ENCODE results near the gene PLD6.
"Not testable (repeated sequence)": the region's sequence is repeated elsewhere in the genome, so short reads cannot be mapped to it uniquely, and the experiment has no call there.

PLD6 gene

DNA sequence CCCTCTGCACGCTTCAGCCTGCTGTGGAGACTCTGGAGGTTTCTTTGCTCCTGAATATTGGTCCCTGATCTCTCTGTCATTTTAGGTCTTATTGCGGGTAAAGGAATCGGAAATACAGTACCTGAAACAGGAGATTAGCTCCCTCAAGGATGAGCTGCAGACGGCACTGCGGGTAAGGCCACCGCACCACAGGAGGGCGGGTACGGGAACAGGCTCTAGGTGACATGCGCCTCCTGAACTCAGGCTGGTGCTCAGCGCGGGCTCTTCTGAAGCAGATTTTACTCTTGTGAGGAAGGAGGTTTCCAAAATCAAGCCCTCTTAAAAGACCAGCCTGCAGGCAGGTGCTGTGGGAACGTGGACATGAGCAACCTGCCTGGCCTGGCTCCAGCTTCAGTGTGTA, 29.8 kb downstream of the PLD6 start:
- DNase-seq (ENCODE audit: low spot score): no peak

DNA sequence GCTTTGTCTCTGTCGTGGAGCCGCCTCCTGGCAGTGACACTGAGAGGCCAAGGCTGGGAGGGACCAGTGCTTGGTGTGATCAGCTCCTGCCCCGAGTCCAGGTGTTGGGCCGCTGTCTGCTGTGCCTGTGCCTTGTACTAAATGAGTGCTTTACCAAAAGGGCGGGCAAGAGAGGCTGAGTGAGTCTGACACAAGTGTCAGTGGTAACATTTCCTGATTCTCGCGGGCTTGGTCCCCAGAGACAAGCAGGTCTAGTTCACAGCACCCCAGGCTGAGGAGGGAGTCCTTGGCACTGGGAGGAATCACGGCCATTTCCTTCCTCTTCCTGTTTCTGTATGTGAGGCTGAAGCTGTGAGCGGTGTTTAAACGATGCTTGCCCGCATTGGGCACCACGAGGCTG, 30.2 kb downstream of the PLD6 start:
- DNase-seq (ENCODE audit: low spot score): no peak

GRCh38 chr17:17175340-17175739, 30.8 kb downstream of the PLD6 start:
- DNase-seq (ENCODE audit: low spot score): no peak

DNA sequence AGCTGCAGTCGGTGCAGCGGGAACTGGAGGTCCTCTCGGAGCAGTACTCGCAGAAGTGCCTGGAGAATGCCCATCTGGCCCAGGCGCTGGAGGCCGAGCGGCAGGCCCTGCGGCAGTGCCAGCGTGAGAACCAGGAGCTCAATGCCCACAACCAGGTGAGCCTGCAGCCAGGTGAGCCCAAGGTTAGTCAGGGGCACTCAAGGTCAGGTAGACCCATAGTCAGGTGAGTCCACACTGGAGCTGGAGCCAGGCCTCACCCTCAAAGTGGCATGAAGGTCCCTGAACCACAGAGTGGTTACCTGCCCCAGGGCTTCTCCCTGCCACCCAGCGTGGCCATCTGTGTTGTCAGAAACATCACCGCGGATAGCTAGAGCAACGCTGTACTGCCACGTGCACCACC, 32.2 kb downstream of the PLD6 start:
- DNase-seq (ENCODE audit: low spot score): no peak

DNA sequence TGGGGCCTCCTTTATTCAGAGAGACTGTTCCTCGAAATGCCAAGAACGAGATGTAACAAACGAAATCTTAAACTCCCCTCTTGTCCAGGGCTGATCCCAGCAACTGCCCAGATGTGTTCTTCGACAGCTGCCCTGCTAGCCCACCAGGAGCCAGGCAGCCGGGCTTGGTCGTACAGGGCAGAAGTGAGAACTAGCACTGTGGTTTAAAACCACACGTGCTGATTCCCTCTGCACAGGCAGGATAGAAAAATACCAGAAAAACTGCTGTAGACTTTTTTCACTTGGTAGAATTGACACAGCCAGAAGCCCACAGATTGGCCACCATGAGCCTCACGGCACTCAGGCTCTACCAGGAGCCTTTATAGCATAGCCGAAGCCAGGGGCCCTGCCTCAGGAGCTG, 33.1 kb downstream of the PLD6 start:
- no peak for DNase-seq (ENCODE audit: low spot score)

GRCh38 chr17:17172001-17172939, 33.9 kb downstream of the PLD6 start:
- DNase-seq (ENCODE audit: low spot score): no peak

GRCh38 chr17:17171186-17171585, 34.9 kb downstream of the PLD6 start:
- no peak for DNase-seq (ENCODE audit: low spot score)

GRCh38 chr17:17170346-17170985, 35.7 kb downstream of the PLD6 start:
- DNase-seq (ENCODE audit: low spot score): no peak

DNA sequence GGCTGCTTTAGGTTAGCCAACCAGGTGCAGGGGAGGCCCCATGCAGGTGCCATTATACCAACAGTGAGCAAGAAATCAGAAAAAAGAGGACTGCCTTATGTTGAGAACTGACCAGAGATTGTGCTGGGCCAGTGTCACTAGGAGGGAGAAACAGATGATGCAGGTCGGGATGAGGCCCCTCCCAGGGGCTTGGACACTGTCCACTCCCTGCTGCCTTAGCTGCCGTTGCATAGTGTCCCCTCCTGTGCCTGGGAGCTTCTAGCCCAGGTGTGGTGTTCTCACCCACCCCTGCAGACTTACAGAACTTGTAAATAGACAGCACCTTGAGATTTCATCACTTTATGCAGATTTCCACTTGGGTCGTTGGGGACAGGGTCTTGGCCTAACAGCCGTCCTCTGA, 36.7 kb downstream of the PLD6 start:
- DNase-seq (ENCODE audit: low spot score): no peak

- DNase-seq (ENCODE audit: low spot score): no peak
Observed at GRCh38 chr17:17168401-17168800, 37.7 kb downstream of the PLD6 start.

GRCh38 chr17:17167986-17168385, 38.1 kb downstream of the PLD6 start:
- DNase-seq (ENCODE audit: low spot score): no peak

- DNase-seq (ENCODE audit: low spot score): no peak
Observed at GRCh38 chr17:17167356-17167755, 38.8 kb downstream of the PLD6 start.

DNA sequence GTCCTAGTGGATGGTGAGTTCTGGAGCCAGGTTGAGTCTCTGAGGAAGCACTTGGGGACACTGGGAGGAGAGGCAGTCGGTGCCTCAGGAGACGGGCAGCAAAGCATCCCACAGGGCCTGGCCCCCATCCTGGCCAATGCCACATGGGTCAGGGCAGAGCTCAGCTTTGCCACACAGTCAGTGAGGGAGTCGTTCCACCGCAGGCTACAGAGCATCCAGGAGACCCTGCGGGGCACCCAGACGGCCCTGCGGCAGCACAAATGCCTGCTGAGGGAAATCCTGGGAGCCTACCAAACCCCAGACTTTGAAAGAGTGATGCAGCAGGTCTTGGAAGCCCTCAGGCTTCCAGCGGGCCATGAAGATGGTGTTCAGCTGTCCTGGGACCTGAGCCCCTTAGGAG, 39.7 kb downstream of the PLD6 start:
- no peak for DNase-seq (ENCODE audit: low spot score)

DNA sequence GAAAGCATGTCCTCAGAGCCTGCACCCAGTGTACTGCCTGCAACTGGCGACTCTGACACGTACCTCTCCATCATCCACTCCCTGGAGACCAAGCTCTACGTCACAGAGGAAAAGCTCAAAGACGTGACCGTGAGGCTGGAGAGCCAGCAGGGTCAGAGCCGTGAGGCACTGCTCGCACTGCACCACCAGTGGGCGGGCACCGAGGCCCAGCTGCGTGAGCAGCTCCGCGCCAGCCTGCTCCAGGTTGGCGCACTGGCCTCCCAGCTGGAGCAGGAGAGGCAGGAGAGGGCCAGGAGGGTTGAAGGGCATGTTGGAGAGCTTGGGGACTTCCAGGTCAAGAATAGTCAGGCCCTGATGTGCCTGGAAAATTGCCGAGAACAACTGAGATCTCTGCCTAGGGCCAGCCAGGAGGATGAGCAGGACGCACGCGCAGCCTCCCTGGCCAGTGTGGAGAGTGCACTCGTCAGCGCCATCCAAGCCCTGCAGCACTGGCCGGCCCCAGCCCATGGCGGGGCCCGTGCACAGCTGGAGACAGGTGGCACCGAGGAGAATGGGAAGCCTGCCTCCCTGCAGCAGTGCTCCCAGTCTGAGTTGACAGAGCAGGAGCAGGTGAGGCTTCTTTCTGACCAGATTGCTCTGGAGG, 40.3 kb downstream of the PLD6 start:
- DNase-seq (ENCODE audit: low spot score): no peak

- no peak for DNase-seq (ENCODE audit: low spot score)
Observed at GRCh38 chr17:17164676-17165075, 41.5 kb downstream of the PLD6 start.

DNA sequence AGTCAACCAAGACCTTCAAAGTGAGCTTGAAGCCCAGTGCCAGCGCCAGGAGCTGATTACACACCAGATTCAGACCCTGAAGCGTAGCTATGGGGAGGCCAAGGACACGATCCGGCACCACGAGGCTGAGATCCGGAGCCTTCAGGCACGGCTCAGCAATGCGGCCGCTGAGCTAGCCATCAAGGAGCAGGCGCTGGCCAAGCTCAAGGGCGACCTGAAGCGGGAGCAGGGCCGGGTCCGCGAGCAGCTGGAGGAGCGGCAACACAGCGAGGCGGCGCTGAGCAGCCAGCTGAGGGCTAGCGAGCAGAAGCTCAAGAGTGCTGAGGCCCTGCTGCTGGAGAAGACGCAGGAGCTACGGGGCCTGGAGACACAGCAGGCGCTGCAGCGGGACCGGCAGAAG, 42.0 kb downstream of the PLD6 start:
- DNase-seq (ENCODE audit: low spot score): no peak

GRCh38 chr17:17161759-17162158, 44.4 kb downstream of the PLD6 start:
- DNase-seq (ENCODE audit: low spot score): no peak

DNA sequence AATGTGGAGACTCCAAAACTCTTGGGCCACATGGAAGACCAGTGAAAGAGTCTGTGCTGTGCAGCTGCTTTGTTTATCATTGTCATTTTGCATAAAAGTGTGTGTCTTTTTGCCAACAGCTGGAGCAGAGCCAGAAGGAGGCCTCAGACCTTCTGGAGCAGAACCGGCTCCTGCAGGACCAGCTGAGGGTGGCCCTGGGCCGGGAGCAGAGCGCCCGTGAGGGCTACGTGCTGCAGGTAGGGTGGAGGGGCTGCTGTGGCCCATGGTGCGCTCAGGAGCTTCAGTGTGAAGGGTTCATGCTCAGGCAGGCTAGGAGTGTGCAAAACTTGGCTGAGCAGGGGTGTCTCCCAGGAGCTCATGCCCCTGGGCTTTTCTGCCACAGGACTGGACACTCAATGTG, 45.0 kb downstream of the PLD6 start:
- DNase-seq (ENCODE audit: low spot score): no peak

DNA sequence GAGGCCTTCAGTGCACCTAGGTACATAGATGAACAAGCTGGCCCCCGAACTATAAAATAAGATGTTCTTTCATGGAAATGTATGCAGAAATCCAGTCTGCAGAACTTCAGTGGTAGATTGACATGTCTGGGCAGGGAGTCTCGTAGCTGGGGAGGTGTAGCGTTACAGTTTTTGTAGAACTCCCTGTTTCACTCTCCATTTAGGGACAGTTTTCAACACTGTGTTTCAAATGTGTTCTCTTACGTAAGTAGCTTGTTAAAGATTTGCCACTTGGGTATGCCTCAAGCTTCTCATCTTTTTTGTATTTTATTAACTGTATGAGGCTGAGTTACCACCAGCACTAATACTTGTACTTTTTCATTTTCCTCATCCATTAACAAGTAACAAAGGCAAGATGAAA, 46.6 kb downstream of the PLD6 start:
- DNase-seq (ENCODE audit: low spot score): no peak

DNA sequence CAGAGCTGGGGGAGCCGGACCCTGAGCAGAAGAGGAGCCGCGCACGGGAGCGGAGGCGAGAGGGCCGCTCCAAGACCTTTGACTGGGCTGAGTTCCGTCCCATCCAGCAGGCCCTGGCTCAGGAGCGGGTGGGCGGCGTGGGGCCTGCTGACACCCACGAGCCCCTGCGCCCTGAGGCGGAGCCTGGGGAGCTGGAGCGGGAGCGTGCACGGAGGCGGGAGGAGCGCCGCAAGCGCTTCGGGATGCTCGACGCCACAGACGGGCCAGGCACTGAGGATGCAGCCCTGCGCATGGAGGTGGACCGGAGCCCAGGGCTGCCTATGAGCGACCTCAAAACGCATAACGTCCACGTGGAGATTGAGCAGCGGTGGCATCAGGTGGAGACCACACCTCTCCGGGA, 47.6 kb downstream of the PLD6 start:
- DNase-seq (ENCODE audit: low spot score): not testable (repeated sequence)

- DNase-seq (ENCODE audit: low spot score): no peak
Observed at GRCh38 chr17:17157041-17157440, 49.1 kb downstream of the PLD6 start.

- no peak for DNase-seq (ENCODE audit: low spot score)
Observed at GRCh38 chr17:17156511-17156910, 49.6 kb downstream of the PLD6 start.

GRCh38 chr17:17156107-17156506, 50.0 kb downstream of the PLD6 start:
- DNase-seq (ENCODE audit: low spot score): no peak

Measured in globus pallidus (tissue), 1 donor.